Stimulated activated CD8-positive, alpha-beta memory T cell treated with anti-CD3 and anti-CD28 coated beads, Interleukin-15, amount 100 ng/mL, for 48 hours (primary cell): ENCODE measurements around the gene ZYX.

Experiments used
- DNase-seq, 2 donors: peaks; one replicate each; pipeline ENCODE4 v3.0.0-alpha.2; 2020; ENCODE audit warnings: low read depth in 2 of 2

ZYX gene

GRCh38 chr7:143362131-143363015 is 18.8 kb upstream of the ZYX start, which contains the start of gene FAM131B:
Gene FAM131B (minus strand): TSS chr7:143362713. CDS start chr7:143362603, 110 bp downstream.
- no peak for DNase-seq

DNA sequence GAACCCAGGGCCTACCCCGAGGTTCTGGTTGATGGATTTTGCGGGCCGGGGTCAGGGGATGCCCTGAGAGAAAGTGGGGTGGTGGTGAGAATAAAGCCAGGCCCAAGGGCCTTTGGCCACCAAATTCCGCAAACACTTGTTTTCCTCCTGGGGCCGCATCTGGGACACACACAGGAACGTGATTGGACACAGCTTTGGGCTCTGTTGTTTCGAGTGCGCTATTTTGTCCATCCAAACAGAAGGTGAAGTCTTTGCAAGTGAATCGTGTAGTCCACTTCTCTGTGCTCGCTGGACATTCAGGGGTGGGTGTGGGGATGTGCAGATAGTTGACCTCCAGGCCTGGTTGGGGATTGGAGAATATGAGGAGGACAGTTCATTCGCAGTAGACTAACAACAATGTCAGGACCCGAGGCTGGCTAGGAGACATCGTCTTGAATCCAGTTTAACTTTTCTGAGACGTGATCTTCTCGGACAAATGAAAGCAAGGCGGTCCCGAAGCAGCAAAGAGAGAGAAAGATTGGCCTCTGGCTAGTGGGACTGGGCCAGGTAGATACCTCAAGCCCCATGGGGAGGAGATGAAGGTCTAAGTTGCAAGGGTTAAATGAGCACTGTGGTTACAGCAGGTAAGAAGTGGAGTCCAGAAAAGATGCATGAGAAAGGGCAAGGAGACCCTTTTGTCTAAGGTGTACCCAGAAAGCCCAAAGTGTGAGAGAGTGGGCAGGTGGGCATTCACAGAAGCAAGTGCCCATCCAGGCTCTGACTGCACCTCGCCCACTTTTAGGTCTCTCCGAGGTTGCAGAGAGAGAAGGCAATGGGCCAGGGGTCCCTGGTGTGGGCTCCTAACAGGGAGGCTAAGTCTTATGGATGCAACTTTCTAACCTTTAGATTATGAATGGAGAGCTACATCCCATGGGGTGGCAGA is 17.9 kb upstream of the ZYX start:
- DNase-seq, result no peak

DNA sequence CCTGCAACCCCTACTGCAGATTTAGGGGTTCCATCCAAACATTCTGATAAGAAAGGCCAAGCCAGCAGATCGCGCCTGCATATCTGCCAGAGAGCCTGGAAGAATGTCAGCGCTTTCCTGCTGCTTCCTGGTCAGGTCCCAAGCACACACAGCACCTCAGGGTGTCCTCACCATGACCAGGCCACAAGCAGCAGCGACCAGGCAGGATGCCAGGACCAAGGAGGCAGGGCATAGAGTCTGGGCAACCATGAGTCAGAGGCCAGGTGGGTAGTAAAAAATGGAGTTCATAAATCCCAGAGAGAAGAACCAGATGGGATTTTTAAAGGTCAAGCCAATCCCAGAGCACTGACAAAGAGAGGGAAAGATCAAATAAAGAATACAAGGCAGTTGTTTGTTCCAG is 13.2 kb upstream of the ZYX start:
- DNase-seq, result no peak

DNA sequence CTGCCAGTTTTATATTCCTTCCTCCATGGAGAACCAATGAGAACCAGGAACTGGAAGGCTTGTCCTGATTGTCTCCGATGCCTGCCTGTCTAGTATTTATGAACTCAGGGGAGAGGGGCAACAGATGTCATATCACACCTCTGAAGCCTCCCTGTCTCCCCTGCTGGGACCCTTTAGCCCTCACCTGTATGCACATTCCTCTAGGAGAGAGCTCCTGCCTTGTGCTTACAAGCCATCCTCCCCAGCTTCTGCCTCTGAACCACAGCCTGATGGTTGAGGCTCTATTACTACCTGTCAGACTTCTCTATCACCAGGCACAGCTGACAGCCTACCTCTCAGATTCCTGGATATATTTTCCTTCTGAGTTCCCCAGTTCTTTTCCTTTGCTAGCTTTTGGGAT is 12.8 kb upstream of the ZYX start:
- DNase-seq, result no peak

DNA sequence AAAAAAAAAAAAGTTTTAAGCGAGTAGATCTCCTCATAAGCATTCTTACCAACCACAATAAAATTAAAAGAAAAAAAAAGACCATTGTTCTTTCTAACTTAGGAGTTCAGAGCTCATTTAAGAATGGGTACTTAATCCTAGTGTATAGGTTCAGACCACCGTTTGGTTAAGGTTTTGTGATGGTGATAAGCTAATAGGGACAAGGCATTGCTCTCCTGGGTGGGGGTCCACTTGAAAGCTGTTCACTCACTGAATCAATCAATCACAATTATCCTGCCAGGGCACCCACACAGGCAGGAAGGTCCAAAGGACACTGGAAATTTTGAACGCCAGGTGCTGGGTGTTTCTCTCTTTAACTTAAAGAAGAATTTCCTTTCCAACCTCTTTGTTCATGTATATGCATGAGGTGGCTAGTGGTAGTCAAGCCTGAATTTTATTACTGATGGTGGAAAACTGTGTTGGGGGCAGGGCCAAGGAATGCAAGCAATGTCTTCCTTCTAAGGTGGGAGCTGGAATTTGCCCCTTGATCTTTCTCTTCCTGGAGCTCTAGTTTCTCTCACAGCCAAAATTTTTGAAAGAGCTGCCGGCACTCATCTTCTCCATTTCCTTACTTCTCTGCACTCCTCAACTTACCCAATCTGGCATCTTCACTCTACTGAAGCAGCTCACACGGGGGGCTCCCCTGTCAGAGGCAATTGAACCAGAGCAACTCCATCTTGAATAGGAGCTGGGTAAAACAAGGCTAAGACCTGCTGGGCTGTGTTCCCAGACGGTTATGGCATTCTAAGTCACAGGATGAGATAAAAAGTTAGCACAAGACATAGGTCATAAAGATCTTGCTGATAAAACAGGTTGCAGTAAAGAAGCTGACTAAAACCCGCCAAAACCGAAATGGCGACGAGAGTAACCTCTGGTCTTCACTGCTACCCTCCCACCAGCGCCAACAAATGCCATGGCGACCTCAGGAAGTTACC is 11.2 kb upstream of the ZYX start:
- DNase-seq, result no peak

- peak in 1 of 2 donors; percentile 44 for DNase-seq
Observed at GRCh38 chr7:143372070-143372469, 9.1 kb upstream of the ZYX start.

DNA sequence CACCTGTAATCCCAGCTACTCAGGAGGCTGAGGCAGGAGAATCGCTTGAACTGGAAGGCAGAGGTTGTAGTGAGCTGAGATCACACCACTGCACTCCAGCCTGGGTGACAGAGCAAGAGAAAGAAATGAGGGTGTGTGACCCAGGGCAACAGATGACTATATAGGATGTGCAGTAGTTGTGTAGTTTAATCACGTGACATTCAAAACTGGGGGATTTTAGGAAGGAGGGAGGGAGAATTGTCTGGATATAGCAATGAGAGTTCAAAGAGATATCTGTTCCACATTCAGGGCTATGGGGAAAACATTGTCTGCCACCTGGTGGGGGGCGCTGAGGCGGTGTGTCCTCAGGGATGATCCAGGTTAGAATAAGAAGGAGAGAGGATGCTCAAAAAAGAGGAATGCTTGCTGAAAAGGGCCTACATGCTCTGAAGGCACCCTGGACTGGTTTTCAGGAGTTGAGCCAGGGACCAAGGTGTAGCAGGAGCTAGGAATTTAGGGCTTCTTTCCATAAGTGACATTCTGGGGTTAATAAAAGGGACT is 7.8 kb upstream of the ZYX start:
- DNase-seq, result no peak

DNA sequence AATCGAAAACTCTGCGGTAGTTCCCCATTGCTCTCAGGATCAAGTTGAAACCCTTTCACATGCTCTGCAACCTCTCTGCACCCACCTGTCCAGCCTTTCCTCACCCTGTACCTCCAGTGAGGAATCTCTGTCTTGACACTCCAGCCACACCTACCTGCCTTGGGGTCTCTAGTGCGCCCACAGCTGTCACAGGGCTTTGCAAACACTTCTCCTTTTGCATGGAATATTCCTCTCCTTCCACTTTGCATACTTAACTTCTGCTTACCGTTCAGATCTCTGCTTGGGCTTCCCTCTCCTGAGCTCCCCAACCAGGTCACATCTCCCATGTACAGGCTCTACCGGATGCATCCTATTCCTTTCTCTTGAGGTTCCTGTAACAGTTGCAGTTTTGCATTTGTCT is 6.6 kb upstream of the ZYX start:
- no peak for DNase-seq

DNA sequence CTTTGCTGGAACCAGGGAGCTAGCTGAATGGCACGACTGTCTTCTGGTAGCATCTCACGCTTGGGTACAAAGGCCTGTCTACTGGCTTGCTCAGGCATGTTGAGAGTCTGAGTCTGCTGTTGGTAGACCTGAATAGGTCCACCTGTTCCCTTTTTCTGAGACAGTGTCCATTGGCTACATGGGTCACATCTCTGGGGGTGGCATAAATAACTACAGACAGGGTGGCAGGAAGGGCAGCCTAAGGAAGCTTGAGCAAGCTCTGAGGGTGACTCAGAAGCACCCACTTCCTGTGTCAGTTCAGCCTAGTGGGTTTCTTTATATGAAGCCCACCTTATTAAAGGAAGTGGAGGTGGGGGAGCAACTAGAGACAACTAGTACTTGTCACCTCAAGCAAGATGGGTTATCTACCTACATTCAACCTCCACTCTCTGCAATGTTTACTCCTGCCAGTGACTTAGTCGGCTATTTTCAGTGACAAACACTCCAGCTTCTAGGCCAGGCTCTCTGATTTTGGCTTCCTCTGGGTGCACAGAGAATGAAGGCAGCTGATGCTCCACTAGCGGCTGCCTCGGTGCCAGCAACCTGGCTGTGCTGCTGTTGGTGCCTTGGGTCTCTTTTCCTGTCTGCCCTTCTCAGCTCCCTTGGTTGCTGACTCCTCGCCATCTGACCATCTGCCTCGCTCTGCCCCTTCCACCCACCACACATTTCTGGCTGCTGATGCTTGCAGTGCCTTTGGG is 5.7 kb upstream of the ZYX start:
- no peak for DNase-seq

- DNase-seq, result no peak
Observed at GRCh38 chr7:143376396-143376795, 4.7 kb upstream of the ZYX start.

- DNase-seq, result no peak
Observed at GRCh38 chr7:143379611-143380259, 1.4 kb upstream of the ZYX start.

GRCh38 chr7:143380260-143380645 is 892 bp upstream of the ZYX start:
- DNase-seq, result peak; percentile 71 to 74

- no peak for DNase-seq
Observed at GRCh38 chr7:143381427-143382125, 431 bp downstream of the ZYX start.

- DNase-seq, result no peak
Observed at GRCh38 chr7:143382126-143382790, 1.1 kb downstream of the ZYX start.

- DNase-seq, result no peak
Observed at GRCh38 chr7:143382791-143383641, 1.9 kb downstream of the ZYX start.

GRCh38 chr7:143383642-143383957 is 2.5 kb downstream of the ZYX start:
- no peak for DNase-seq

GRCh38 chr7:143384148-143384547 is 3.0 kb downstream of the ZYX start:
- no peak for DNase-seq
